Effector CD8-positive, alpha-beta T cell (primary cell): ENCODE measurements around the gene THADA.
"Not testable (repeated sequence)": the region's sequence is repeated elsewhere in the genome, so short reads cannot be mapped to it uniquely, and the experiment has no call there.

Source experiments
- DNase-seq: peaks from one replicate; lab custom pipeline; 2025; lab: John Stamatoyannopoulos, UW

THADA gene

GRCh38 chr2:43207553-43208300 is 388.1 kb downstream of the THADA start:
- DNase-seq: no peak

GRCh38 chr2:43206602-43207001 is 389.2 kb downstream of the THADA start:
- DNase-seq: no peak

- DNase-seq: no peak
These were observed 392.5 kb downstream of the THADA start for GRCh38 chr2:43203373-43203772.

GRCh38 chr2:43202289-43202688 is 393.5 kb downstream of the THADA start:
- DNase-seq: no peak

GRCh38 chr2:43201497-43201896 is 394.3 kb downstream of the THADA start:
- no peak for DNase-seq

GRCh38 chr2:43201016-43201415 is 394.8 kb downstream of the THADA start:
- DNase-seq: no peak

GRCh38 chr2:43199492-43200488 is 396.0 kb downstream of the THADA start:
- no peak for DNase-seq

GRCh38 chr2:43198263-43198662 is 397.6 kb downstream of the THADA start:
- DNase-seq: no peak

- no peak for DNase-seq
These were observed 398.3 kb downstream of the THADA start for GRCh38 chr2:43197588-43197896.

- DNase-seq: no peak
These were observed 398.9 kb downstream of the THADA start for GRCh38 chr2:43196768-43197587.

GRCh38 chr2:43194121-43194869 is 401.5 kb downstream of the THADA start:
- DNase-seq: no peak

- DNase-seq: no peak
These were observed 402.2 kb downstream of the THADA start for GRCh38 chr2:43193652-43194120.

- DNase-seq: no peak
These were observed 402.8 kb downstream of the THADA start for GRCh38 chr2:43192744-43193651.

- DNase-seq: no peak
These were observed 403.8 kb downstream of the THADA start for GRCh38 chr2:43191947-43192516.

- DNase-seq: no peak
These were observed 405.4 kb downstream of the THADA start for GRCh38 chr2:43190311-43191052.

- DNase-seq: not testable (repeated sequence)
These were observed 406.0 kb downstream of the THADA start for GRCh38 chr2:43189861-43190260.

- no peak for DNase-seq
These were observed 407.1 kb downstream of the THADA start for GRCh38 chr2:43188561-43189386.

- DNase-seq: no peak
These were observed 409.0 kb downstream of the THADA start for GRCh38 chr2:43186679-43187374.
